ENCODE measurements around the gene TMC4.
"Not testable (repeated sequence)": the region's sequence is repeated elsewhere in the genome, so short reads cannot be mapped to it uniquely, and the experiment has no call there.

TMC4 gene

DNA sequence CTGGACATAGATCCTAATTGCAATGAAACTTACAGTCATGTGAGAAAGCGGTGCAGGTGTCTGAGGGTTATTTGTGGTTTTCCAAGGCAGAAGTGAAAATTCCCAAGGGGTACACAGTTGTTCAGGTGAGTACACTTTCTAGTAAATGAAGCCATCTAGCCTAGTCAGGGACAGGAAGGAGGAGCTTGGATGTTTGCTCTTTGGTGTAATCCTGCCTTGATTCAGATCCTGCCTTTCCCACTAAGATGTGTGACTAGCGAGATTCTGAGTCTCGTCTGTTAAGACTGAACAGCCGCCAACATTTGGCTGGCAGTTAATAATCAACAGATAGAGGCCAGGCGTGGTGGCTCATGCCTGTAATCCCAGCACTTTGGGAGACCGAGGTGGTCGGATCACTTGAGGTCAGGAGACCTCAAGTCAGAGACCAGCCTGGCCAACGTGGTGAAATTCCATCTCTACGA is 30.2 kb upstream of the TMC4 start:
- DNase-seq: no peak

DNA sequence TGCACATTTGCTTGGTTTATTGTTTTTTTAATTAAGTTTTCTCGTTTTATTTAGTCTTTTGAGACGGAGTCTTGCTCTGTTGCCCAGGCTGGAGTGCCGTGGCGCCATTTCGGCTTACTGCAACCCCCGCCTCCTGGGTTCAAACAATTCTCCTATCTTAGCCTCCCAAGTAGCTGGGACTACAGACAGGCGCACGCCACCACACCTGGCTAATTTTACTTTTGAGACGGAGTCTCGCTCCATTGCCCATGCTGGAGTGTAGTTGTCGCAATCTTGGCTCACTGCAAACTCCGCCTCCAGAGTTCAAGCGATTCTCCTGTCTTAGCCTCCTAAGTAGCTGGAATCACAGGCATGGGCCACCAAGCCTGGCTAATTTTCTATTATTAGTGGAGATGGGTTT is 29.0 kb upstream of the TMC4 start:
- DNase-seq: no peak

DNA sequence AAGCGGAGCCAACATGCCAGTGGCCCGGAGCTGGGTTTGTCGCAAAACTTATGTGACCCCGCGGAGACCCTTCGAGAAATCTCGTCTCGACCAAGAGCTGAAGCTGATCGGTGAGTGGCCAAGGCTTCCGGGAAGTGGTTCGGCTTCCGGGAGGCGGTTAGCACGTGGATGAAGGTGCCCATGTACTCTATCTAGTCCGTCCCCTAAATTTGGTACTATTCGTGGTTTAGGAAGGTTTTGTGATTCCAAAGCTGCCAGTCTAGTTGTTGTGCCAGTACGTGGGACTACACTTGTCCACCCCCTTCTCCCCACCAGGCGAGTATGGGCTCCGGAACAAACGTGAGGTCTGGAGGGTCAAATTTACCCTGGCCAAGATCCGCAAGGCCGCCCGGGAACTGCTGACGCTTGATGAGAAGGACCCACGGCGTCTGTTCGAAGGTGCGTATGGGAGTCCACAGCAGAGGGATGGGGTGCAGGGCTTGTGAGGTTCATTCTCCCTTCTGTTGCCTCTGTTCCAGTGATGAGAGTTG is 28.3 kb upstream of the TMC4 start:
- DNase-seq: no peak

DNA sequence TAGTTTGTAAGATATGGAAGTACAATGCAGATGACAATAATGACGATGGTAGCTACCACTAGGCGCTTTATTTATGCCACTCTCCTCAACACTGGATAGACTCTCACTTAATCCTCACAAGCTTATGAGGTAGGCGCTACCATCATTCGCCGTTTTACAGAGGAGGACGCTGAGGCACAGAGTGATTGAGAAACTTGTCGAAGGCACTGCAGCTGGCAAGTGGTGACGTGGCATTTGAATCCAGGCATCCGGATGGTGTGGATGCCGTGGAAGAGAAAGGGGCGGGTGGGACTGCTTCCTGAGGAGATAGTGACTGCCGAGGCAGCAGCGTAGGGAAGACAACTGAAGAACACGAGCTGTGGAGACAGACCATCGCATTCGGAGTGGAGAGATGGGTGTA is 26.4 kb upstream of the TMC4 start:
- no peak for DNase-seq

DNA sequence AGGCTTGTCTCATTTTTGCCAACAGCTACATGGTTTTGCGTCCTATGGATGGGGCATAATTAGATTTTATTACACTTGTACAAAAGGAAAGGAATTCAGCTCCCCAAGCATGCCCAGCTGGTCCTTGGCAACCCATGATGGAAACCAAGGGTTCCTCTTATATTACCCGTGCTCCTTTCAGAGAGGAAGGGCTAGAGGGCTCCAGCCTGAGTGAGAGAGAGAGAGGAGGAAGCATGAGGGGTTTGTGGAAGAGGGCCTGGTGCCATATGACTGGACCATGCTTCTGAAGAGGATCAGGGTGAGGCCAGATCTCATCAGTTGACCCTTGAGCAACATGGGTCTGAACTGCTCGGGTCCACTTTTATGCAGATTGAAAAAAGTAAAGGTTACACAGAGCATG is 24.2 kb upstream of the TMC4 start:
- DNase-seq: no peak

DNA sequence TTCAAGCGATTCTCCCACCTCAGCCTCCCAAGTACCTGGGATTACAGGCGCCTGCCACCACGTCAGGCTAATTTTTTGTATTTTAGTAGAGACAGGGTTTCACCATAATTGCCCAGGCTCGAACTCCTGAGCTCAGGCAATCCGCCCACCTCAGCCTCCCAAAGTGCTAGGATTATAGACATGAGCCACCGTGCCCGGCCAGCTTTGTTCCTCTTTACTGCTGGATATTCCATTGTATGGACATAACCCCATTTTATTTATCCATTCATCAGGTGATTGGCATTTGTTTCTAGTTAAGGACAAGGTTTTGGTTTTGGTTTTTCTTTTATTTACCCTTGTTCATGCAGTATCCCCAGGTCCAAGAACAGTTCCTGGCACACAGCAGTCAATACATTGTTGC is 23.6 kb upstream of the TMC4 start:
- DNase-seq: no peak

DNA sequence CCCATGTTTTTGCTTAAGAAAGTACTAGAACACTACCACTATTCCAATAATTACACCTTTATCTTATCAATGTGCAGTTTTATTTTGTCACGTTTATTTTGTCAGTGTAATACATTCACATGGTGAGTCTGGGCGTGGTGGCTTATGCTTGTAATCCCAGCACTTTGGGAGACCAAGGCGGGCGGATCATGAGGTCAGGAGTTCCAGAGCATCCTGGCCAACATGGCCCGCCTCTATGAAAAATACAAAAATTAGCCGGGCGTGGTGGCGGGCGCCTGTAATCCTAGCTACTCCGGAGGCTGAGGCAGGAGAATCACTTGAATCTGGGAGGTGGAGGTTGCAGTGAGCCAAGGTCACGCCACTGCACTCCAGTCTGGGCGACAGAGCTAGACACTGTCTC is 21.5 kb upstream of the TMC4 start:
- not testable (repeated sequence) for DNase-seq

DNA sequence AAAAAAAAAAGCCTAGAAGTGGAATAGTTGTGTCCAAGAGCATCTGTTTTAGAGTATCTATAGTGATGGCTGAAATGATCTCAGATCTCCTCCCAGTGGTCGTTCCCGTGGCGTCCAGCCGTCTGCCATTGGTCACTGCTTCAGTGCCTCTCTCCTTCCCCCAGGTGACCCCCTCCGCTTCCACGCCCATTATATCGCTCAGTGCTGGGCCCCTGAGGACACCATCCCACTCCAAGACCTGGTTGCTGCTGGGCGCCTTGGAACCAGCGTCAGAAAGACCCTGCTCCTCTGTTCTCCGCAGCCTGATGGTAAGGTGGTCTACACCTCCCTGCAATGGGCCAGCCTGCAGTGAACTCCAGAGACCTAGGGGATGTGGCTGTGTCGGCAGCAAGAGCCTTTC is 20.1 kb upstream of the TMC4 start:
- DNase-seq: no peak

DNA sequence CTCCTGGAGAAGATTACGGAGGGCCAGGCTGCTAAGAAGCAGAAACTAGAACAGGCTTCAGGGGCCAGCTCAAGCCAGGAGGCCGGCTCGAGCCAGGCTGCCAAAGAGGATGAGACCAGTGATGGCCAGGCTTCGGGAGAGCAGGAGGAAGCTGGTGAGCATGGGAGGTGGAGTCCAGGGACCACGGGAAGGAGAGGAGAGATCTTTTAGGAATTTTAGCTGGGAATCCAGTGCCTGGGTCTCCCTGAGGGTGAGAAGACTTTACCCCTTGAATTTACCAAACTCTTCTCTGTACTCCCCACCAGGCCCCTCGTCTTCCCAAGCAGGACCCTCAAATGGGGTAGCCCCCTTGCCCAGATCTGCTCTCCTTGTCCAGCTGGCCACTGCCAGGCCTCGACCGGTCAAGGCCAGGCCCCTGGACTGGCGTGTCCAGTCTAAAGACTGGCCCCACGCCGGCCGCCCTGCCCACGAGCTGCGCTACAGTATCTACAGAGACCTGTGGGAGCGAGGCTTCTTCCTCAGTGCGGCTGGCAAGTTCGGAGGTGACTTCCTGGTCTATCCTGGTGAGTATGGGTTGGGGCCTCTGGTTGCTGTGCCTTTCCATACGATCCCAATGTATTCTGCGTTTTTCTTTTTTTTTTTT is 19.0 kb upstream of the TMC4 start:
- DNase-seq: no peak

DNA sequence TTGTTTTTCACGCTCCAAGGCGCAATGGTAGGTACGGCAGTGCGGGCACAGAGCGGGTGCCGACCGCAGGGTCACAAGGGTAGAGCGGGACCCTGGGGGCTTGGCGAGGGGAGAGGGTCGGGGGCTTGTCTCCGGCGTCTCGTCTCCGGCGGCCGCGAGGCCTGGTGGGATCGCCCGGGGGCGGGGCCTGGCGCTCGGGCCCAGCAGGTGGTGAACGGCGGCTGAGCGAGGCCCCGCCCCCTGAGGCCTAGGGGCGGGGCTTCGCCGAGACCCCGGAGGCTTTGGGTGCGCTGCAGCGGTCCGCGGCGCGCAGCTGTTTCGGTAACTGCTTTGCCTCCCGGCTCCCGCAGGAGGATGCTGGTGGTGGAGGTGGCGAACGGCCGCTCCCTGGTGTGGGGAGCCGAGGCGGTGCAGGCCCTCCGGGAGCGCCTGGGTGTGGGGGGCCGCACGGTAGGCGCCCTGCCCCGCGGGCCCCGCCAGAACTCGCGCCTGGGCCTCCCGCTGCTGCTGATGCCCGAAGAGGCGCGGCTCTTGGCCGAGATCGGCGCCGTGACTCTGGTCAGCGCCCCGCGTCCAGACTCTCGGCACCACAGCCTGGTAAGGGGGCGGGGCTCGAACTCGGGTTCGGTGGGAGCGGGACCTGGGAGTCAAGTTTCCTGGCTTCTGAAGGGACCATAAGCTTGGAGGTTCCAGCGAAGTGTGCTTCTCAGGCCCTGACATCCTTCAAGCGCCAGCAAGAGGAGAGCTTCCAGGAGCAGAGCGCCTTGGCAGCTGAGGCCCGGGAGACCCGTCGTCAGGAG is 18.3 kb upstream of the TMC4 start, which contains the start of gene TSEN34:
Gene TSEN34 (plus strand): TSS at position 298 of the 800 bp plus-strand sequence. CDS start 57 bp downstream, at position 355.
- peak; percentile 91 for DNase-seq

DNA sequence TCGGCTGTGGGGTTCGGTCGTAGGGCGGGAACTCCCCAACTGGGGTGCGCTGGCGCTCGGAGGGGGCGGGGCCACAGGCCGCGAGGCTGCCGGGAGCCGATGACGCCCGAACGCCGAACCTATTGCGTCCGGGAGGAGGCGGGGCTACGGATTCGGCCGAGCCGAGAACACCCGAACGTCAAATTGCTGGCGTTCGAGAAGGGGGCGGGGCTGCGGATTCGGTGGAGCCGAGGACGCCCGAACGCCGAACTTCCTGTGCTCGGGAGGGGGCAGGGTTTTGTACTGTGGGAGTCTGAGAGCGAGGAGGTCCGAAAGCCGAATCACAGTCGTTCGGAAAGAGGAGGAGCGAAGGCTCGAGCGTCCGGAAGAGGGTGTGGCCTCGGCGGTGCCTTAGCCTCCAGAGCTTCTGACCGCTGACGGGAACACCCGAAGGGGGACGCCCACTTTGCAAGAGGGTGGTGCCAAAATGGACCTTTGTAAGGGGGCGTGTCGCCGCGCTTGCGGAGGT is 17.6 kb upstream of the TMC4 start:
- peak; percentile 98 for DNase-seq

DNA sequence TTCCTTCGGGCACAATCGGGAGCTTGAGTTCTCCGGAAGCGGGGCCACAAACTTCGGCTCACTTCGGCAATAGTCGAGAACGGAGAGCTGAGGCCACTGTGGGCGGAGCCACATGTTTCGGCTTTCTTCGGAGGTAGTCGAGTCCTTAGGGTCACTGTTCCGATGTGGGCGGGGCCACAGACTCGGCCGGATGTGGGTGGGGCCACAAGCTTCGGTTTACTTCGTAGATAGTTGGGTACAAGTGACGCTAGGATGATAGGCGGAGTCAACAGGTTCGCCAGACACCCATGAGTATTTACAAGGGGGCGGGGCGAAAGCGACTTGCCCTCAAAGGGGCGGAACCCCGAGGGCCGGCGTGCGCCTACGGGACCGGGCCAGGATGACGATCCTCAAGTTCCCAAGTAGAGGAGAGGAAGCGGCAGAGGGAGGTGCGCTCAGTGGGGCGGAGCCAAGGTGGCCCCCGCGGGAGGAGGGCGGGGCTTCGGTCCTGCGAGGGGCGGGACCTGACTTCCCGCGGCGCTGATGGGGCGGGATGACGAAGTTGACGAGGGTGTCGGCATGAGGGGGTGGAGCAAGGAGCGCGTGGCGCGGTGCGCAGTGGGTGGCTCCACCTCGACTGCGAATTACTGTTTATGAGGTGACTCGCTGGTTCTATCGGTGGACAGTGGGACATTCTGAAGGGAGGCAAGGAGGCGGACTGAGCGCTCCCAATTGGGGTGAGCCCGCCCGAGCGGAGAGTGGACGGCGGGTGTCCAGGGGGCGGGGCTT is 17.0 kb upstream of the TMC4 start:
- peak; percentile 99 for DNase-seq

DNA sequence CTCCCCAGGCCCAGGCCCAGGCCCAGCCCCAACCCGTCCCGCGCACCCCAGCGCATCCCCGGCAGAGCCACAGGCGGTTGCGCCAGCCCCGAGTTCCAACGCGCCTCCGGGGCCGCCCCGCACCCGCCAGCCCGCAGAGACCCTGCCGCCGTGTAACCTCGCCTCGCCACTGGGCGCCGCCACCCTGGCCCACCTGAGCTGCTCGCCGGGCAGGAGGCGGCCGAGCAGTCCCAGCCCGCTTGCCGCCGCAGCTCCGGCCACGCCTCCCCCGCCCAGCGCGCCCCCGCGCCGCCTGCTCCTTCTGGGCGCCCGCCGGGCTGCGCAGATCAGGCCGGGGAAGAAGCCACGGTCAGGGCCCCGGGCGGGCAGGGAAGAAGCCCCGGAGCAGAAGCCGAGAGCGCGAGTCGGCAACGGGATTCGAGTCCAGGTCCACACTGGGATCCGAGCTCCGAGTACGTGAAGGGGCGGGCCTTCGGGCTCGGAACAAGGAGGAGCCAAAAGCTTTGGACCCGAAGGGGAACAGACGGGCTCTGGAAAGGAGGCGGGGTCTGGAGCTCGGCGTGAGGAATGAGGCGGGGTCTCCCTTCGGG is 16.3 kb upstream of the TMC4 start, which contains the start of gene MBOAT7:
Gene MBOAT7 (minus strand): TSS at position 436 of the 590 bp plus-strand sequence. CDS start 1,072 bp downstream, outside the sequence.
- no peak for DNase-seq

DNA sequence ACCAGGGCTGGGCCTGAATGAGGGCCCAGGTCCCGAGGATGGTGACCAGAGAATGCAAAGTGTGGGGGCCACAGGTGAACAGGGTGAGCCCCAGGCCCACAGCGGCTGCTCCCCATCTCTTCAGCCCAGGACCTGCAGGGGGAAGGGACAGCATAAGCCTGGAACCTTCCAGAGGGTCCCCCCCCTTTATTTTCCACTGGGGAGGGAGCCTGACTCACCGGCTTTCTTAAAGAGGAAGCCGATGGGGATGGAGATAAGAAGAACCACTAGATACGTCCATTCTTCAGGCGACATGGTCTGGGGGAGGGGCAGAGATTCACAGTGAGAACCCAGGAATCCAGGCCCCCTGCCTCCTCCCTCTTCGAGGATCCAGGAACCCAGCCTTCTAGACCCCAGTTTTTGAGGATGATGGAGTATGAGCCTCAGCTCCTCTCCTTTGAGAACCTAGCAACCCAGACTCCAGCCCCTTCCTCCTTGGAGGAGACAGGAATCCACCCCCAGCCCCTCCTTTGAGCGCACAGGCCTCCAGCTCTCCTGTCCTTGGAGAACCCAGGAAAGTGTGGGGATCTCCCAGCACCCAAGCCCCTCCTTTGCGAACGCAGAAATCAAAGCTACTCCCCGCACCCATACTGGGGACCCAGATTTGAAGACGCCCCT is 15.4 kb upstream of the TMC4 start:
- no peak for DNase-seq

DNA sequence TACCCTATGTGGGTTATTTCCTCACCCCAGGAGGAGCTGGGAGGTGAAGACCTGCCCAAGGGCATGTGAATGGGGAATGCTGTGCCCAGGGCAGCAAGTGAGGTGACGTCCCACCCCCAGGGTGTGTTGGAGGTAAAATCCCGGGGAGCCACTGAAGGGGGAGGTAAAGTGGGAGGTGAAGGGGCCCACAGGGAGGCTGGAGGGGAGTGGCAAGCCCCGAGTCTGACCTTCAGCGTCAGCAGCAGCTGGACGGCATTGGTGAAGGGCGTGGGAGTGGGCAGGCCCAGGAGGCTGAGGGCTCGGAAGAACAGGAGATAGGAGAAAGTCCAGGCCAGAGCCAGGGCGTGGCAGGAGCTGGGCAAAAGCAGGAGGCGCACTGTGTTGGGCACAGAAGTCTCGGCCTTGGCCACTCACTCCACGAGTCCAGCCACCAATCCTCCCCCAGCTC is 14.0 kb upstream of the TMC4 start:
- DNase-seq: no peak

DNA sequence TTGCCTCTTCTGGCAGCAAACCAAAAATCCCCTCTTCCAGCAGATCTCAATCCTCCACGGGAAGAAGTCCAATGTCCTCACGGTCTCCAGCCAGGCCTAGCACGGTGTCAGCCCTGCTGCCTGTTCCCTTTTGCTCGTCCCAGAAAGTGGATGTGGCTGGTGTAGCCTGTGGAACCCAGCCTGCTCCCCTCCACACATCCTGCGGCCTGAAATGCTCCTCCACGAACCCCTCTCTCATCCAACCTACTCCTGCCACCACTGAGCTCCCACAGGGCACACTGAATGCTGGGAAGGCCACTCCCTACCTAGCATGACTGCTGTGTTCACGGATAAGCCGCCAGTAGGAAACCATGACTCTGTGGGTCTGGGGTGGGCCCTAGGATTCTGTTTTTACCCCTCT is 13.4 kb upstream of the TMC4 start:
- no peak for DNase-seq

DNA sequence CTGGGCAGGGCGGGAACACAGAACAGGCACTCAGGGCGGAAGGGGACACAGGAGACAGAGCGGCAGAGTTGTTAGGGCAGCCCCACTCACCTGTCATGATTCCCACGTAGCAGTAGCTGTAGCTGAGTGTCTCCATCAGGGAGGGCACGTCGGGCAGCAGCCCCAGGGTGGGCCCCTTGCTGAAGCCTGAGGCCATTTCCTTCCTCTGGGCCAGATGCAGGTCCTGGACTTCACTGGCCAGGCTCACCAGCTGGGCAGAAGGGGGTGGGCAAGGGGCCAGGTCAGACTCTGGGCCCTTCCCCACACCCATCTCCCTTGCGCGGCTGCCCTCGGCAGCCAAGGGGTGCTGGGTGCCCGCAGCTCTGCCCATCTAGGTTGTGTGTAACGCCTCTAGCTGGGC is 10.5 kb upstream of the TMC4 start:
- no peak for DNase-seq

DNA sequence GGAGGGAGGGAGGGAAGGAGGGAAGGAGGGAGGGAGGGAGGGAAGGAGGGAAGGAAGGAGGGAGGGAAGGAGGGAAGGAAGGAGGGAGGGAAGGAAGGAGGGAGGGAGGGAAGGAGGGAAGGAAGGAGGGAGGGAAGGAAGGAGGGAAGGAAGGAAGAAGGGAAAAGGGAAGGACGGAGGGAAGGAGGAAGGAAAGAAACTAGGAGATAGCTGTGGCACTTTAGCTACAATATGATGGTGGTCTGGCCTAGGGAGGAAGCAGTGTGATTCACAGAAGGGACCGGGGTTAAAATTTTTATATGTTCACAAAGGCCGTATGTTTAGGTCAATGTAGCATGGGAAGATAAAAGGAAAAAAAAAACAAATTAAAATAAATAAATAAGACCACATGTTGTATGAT is 8.9 kb upstream of the TMC4 start:
- DNase-seq: not testable (repeated sequence)

DNA sequence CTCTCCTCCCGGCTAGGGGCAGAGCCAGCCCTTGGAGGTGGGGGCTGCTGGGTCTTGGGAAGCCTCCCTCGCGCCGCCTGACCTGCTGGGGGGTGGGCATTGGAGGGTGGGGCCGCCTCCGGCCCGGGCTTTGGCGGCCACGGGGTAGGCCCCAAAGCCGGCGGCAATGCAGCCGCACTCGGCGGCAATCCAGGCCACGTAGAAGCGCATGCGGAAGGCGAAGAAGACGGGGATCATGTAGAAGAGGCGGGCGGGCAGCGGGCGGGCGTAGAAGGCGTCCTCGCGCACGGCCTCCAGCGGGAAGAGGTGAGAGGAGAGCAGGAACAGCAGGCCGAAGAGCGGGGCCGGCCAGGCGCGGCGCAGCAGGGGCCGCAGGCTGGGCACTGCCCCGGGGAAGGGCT is 7.7 kb upstream of the TMC4 start:
- no peak for DNase-seq

DNA sequence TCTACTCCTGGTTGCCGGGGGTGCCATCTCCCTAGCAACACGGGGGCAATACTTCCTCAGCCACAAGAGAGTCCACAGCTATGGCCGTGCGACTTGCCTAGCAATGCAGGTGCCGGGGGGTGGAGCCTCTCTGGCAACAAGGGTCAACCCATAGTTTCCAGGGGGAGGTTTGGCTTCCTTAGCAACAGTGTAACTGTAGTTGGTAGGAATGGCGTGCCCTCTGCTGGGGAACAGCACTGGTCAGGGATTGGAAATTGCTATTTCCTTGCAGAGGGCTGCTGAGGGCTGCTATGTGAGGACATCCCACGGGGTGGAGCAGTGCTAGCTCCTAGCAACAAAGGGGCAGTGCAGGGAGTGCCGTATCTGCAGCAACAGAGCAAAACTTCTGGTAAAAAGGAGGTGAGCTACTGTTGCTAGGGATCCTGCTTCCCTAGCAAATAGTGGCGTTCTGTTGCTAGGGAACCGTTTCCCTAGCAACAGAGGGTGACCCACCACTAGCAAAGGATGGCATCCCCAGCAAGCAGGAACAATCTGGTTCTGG is 7.0 kb upstream of the TMC4 start:
- DNase-seq: no peak

DNA sequence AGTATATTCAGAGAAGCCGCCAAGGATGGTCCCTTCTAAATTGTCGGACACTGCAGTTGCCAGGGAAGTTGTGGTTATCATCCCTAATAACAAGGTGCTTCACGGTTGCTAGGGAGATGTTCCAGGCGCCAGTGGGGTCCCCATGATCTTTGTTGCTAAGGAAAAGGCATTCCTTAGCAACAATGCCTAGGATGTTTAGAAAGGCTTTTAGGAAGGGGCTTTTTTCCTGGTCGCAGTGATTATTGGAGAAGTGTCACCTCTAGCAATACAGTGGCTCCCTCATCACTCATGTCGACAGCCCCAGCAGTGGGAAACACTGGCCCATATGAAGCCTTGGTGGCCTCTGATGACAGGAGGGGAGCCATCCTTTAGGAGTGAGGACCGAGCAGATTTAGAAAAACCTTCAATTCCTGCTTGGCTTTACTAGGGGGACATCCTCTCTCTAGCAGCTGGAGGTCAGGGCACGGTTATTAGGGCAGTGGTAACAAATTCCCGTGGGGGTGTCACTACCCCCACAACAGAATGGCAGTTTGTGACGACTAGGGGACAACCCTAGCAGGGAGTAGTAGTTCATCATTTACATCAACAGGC is 6.4 kb upstream of the TMC4 start:
- no peak for DNase-seq

Data from T1000 (cell line).